Stimulated activated CD8-positive, alpha-beta memory T cell treated with anti-CD3 and anti-CD28 coated beads, Interleukin-15, amount 100 ng/mL, for 1 hour (primary cell): ENCODE results near the gene SHBG.
"Not testable (repeated sequence)": the region's sequence is repeated elsewhere in the genome, so short reads cannot be mapped to it uniquely, and the experiment has no call there.

ENCODE experiments used
- DNase-seq: peaks from one replicate; pipeline ENCODE4 v3.0.0-alpha.2; 2020; ENCODE audit warnings: low read depth

SHBG gene

GRCh38 chr17:7612294-7612640 is 17.7 kb upstream of the SHBG start:
- no peak for DNase-seq

DNA sequence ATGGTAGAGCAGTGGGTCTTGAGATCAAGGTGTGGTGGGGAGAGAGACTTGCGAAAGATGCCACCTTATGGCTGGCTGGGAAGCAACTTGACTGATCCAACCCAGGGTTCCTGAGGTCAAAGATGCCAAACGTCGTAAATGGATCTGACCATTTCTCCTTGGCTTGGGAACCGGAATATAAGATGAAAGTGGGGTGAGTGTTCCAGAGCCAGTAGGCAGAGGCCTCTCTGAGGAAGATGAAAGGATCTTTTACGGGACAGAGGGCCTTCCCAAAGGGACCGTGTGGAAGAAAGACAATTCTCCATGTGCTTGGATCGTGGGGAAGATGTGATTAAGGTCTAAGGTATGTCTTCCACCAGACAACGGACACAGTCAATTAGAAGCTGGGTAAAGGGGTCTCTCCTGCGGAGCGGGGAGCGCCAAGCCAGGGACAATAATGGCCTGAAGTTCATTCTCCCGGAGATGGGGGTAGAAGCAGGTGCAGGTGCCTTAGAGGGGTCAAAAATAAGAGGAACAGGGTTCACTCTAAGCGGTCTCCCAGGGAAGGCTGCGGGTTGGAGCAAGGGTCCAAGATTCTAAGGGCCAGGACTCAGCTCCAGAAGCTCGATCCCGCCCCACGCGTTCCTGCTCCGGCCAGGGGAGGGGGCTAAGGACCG is 16.0 kb upstream of the SHBG start:
- no peak for DNase-seq

DNA sequence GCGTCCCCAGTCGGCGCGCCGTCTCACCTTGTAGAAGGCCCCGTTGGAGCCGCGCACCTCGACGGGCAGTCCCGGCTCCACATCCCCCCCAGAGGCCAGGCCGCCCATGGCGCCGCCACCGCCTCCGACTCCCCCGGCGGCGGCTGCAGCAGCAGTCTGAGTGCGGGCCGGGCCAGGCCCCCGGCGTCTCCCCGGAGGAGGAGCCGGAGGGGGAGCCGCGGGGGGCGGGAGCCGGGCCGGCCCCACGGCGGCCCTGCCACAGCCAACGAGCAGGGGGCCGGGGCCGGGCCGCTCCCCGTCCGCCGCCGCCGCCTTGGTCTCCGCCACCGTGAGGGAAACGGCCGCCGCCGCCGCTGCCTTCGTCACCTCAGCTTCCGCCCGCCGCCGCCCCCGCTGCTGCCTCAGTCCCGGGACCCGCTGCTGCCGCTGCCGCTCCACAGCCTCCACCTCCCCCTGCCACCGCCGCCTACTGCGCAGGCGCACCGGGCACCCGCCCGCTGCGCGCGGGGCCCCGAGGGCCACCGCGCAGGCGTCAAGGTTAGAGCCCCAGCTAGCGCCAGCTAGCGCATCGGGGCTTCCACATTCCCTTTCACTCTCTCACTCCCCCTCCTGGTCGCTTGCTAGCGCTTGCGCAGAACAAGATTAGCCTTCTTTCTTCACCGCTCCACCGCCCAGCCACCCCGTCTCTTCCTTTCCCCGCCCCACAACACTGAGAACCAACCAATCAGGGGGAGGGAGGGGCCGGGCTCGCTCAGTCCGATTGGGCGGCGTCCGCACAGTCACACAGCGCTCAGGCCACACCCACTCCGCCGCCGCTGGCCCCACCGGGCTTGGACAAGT is 15.3 kb upstream of the SHBG start, which contains the start of gene FXR2:
FXR2 (minus strand) TSS at position 473 of the 840 bp plus-strand sequence; CDS start at position 108, 365 bp downstream.
- peak; percentile 94 for DNase-seq

DNA sequence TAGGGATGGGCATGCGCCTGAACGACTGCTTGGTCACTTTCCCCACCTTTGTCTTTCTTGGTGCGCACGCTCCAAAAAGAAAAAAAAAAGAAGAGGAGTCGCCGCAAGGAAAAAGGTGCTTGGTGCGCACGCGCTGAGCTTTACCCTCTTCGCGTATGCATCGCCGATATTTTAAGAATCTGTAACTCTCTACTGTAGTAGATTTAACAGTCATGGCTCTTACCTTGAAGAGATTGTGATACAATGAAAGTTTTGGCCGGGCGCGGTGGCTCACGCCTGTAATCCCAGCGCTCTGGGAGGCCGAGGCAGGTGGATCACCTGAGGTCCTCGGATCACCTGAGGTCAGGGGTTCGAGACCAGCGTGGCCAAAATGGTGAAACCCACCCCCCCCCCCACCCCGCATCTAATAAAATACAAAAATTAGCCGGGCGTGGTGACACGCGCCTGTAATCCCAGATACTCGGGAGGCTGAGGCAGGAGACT is 14.6 kb upstream of the SHBG start:
- no peak for DNase-seq

DNA sequence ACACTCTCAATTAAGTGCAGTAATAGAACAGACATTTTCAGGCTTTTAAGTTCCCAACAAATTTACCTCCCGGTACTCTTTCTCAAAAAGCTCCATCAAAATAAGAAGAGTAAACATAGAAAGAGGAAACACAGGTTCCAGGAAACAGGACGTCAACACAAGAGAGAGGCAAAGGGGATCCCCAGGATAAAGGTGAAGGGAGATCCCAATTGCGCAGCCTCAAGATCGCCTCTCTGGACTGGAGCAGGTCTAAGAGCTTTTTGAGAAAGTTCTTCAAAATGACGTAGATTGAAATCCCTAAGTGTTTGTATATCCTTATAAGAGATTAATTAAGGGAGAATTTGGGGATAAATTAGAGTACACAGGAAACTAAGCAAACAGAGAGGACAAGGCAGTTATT is 11.3 kb upstream of the SHBG start:
- DNase-seq, result no peak

DNA sequence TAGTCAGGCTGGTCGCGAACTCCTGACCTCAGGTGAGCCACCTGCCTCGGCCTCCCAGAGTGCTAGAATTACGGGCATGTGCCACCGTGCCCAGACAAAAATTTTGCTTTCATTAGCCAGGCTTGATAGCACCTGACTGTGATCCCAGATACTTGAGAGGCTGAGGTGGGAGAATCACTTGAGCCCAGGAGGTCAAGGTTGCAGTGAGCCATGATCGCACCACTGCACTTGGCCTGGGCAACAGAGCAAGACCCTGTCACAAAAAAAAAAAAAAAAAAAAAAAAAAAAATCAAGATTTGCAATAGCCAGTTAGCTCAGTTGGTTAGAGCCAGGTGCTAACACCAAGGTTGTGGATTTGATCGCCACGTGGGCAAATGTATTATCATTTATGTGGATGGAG is 9.1 kb upstream of the SHBG start:
- no peak for DNase-seq

DNA sequence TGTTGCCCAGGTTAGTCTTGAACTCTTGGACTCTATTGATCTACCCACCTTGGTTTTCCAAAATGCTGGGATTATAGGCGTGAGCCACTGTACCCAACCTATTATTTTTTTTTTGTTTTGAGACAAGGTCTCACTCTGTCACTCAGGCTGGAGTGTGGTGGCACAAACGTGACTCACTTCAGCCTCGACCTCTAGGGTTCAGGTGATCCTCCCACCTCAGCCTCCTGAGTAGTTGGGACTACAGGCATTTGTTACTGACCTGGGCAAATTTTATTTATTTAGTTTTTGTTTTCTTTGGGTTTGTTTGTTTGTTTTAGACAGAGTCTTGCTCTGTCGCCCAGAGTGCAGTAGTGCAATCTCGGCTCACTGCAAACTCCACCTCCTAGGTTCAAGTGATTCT is 6.3 kb upstream of the SHBG start:
- no peak for DNase-seq

GRCh38 chr17:7625749-7626148 is 4.2 kb upstream of the SHBG start:
- not testable (repeated sequence) for DNase-seq

- DNase-seq, result no peak
Measured at GRCh38 chr17:7626307-7626706, 3.6 kb upstream of the SHBG start.

GRCh38 chr17:7626956-7627249 is 3.0 kb upstream of the SHBG start:
- DNase-seq, result no peak

GRCh38 chr17:7627250-7628121 is 2.4 kb upstream of the SHBG start, which contains the start of gene SAT2:
TSS of gene SAT2 (minus strand) at chr17:7627821. CDS start at chr17:7627635, 186 bp downstream.
- DNase-seq, result peak; percentile 69

GRCh38 chr17:7631398-7632380 is 1.8 kb downstream of the SHBG start:
- no peak for DNase-seq

DNA sequence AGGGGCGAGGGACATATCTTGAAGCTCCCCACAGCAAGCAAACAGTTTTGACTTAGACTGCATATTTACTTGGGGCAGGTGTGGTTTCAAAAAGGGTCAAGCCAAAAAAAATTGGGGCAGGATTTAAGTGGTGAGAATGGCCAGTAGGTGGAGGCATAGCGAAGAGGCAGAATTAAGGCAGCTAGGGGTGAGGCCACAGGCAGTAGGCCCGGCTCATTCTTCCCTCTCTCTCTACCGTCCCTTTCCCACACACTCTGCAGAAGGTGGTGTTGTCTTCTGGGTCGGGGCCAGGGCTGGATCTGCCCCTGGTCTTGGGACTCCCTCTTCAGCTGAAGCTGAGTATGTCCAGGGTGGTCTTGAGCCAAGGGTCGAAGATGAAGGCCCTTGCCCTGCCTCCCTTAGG is 2.6 kb downstream of the SHBG start:
- DNase-seq, result no peak

DNA sequence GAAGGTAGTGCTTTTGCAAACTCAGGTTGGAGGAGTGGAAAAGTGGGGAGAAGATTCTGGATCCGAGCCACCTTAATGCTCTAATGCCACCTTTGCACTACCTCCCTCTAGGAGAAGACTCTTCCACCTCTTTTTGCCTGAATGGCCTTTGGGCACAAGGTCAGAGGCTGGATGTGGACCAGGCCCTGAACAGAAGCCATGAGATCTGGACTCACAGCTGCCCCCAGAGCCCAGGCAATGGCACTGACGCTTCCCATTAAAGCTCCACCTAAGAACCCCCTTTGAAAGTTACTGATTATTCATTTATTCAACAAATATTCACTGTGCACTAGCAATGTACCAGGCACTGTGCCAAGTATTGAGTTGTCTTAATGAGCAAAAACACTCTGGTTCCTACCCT is 3.2 kb downstream of the SHBG start:
- DNase-seq, result no peak

DNA sequence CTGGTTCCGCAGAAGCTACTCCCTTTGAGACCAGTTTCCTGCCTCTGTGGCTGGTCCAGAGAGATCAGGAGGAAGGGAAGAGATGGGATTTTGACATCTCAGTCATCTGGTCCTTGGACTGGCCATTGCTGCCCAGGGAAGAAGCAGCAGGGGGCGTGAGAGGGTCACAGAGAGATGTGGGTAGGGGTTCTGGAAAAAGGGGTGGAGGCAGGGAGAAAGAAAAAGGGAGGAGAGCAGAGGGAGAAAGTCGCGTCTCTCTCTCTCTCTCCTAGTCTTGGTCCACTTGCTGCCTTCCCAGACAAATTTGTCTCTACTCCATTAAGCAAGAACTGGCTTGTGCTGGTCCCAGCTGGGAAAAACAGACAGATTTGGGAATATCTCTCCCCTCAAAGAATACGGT is 4.4 kb downstream of the SHBG start:
- no peak for DNase-seq

GRCh38 chr17:7636163-7636562 is 6.2 kb downstream of the SHBG start:
- no peak for DNase-seq

- no peak for DNase-seq
Measured at GRCh38 chr17:7640783-7641182, 10.8 kb downstream of the SHBG start.

GRCh38 chr17:7641635-7642034 is 11.7 kb downstream of the SHBG start:
- DNase-seq, result not testable (repeated sequence)

DNA sequence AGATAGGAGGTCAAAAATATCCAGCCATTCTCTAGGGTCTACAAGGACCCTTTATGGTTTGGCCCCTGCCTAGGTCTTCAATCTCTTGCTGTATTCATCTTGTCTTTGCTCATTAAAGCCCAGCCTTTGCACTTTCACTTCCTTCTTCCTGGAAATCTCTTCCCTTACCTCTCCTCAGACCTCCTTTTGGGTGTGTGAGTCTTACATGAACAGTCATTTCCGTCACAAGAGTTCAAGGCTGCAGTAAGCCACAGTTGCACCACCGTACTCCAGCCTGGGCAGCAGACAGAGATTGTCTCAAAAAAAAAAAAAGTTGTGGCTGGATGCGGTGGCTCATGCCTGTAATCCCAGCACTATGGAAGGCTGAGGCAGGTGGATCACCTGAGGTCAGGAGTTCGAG is 14.8 kb downstream of the SHBG start:
- no peak for DNase-seq

GRCh38 chr17:7646457-7646856 is 16.5 kb downstream of the SHBG start:
- DNase-seq, result no peak

GRCh38 chr17:7647018-7647417 is 17.1 kb downstream of the SHBG start:
- DNase-seq, result no peak
